HG03457 (cell line): ENCODE data around the gene CACNB2.

Source experiments
- ATAC-seq: cut with Tn5 transposase; IDR thresholded peaks from one replicate; pipeline ENCODE4 v1.9.1; 2021; ENCODE audit warnings: moderate number of reproducible peaks; ENCODE audit not compliant: unreplicated experiment

CACNB2 gene

DNA sequence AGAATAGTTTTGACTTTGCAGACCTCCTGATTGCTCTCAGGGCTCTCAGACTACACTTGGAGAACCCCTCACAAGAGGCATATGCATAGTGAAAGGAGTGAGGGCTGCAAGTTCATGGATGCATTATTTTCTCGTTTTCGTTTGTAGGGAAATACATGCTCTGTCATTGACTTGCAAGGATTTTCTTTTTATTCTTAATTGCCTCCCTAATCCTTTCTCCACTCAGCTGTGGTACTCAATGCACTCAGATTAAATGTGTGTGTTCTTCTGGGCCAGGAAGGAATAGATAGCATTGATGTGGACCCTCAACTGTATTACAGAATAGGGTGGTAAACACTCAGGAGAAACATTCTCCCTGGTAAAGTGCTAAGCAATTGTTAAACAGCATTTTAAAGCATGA lies 188.7 kb downstream of the CACNB2 start:
- no peak for ATAC-seq

DNA sequence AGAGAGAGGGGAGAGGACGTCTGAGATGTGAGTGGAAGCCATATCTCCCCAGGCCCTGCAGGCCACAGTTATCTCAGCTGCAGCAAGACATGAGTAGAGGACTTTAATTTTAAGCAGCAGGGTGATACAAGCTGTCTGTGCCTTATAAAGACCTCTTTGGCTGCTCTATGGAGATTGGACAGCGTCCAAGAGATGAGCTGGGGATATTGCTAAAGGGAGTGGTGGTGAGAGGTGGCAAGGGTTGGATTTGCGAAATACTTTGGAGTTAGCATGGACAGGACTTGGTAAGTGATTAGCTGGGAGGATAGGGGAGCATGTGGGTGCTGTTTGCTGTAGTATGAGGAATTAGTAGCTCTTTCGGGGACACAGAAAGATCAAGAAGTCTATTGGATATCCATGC lies 191.8 kb downstream of the CACNB2 start:
- no peak for ATAC-seq

DNA sequence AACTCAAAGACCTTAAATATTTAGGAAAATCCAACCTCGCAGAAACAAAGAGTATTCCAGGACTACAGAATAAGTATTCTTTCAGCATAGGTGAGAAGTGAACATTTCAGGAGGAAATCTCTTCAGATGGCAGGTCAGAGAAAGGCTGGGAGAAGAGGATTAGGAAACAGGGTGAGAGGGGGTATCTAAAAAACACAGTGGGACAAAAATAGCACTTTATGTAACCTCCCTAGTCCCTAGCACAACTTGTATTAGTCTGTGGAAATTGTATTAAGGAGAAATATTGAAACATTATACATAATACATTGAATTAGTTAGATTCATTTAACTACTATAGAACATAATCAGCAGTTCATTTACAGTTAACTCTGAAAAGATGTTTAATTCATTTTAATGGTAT lies 192.3 kb downstream of the CACNB2 start:
- no peak for ATAC-seq

DNA sequence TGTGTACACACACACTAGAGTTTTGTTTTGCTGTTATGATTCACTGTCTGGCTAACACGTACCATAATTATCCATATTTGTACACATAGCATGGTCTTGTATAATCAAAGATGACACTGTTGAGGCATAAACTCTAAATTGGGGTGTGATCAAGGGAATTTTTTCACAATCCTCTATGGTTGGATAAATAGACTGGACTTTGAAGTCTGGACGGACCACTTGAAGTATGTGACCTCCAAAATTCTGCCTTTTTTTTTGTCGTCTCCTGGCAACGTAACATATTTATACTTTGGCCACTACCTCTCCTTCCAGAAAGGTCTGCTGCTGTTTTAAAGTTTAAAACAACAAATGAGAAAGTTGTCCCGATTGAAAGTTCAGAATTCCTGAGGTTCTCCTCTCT lies 193.4 kb downstream of the CACNB2 start:
- ATAC-seq = no peak

DNA sequence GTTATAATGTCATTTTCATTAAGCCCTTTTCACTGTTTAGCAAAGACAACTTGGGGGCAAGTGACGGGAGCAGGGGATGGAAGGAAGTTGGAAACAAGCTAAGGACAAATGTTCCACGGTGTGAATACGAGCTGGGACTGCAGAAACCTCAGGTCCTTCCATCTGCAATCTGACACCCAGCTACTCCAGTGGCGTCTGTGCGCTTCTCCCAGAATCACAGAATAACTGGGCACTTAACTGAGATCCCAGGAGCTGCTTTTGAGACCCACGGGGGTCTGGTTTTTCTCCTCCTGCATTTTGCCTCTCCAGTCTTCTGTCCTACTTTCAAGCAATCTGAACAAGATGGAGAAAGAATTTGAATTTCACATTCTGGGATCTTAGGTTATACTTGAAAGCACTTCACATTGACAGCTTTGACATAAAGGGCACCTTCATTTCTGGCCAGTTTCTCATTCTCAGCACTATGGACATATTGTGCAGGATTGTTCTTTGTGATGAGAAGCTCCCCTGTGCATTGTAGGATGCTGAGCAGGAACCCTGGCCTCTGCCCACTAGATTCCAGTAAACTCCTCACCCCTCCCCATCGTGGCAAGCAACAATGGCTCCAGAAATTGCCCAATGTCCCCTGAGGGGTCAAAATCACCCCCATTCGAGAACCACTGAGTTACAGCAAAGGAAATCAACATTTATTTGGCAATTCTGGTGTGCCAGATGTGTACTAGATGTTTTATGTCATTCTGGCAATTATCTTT lies 194.1 kb downstream of the CACNB2 start:
- no peak for ATAC-seq

DNA sequence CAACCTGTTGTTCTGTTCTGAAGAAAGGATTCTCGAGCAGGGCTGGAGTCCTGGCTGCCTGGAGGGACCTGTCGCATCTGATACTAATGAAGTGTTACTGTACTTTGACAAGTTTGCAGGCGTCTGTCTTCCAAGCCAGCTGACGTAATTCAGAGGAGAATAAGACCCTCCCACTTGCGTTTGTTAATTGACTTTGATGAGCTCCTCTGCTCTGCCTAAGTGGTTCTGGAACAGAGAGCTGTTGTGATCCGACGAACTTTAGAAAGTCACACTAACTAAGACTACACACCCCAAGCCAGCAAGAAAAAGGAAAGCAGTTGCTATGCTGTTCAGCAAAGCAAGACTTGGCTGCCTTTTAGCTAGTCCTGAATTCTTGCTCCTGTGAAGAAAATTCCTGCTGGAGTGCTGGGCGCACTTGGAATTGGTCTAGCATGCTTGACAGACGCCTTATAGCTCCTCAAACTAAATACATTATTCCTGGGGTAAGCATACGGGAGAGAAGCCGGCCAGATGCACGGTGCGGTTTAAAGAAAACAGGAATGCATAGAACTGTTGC lies 200.3 kb downstream of the CACNB2 start:
- no peak for ATAC-seq

DNA sequence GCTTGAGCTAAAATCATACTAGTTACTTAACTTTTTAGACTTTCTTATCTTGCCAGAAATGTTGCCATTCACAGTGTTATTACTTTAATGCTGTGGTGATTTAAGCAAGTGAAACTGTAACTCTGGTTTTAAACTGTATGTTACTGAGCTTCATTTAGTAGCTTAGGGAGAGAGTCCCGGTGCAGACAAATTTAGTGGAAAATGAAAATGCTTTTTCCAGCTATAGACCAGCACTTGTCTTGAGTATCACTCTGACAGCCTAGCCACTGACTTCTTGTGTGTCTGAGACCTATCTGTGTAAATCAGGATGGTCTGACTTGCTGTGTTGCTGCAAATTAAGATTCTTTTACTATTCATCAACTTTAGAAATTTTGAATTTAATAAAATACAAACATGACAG lies 200.8 kb downstream of the CACNB2 start:
- ATAC-seq = no peak

DNA sequence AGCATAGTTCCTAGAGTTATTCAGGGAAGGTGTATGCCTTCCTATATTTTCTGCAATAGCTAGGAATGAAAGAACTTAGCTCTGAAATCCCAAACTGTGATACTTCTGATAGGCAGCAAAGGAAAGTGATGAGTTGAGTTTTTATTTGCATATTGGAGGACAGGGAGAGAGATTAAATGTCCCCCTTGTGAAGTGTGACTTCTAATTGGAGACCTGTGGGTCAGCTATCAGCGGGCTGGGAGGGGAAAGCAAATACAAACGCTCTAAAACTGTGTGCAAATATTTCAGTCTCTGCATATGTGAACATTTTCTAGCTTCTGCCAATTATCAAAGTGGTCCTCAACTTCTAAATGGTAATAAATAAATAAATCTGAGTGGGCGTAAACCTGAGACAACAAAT lies 203.3 kb downstream of the CACNB2 start:
- no peak for ATAC-seq

DNA sequence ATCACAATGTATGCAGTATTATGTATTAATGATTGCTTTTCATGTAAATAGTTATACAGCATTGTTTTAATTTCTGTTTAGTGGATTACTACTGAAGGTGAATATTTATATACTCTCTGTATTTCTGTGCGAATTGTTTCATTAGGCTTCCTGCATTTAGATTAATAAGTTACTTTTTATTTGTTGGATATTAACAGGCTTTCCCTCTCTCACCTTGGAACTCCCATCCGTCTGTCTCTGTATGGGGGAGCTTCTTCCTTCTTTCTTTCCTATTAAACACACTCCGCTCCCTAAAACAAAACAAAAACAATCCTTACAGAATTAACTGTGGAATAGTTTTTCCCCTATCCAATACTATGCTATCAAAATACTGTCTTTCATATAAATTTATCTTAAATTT lies 205.1 kb downstream of the CACNB2 start:
- ATAC-seq = no peak

DNA sequence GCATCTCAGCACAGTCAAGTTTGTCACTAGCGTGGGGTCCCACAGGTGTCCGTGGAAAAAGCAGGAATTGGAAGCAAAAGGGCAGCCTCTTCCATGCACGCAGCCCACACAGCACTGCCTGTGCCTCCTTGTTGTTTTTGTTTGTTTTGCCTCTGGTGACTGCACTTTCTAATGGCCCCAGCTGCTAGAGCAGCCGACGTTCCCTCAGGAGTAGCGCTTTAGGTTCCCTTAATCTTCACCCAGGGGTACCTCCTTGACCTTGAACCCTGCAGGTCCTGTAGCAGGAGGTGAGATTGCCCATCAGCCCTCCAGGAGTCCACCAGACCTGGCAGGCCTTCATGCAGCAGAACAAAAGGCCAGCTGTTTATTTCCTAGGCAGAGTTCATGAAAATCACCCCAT lies 210.1 kb downstream of the CACNB2 start:
- ATAC-seq = no peak

DNA sequence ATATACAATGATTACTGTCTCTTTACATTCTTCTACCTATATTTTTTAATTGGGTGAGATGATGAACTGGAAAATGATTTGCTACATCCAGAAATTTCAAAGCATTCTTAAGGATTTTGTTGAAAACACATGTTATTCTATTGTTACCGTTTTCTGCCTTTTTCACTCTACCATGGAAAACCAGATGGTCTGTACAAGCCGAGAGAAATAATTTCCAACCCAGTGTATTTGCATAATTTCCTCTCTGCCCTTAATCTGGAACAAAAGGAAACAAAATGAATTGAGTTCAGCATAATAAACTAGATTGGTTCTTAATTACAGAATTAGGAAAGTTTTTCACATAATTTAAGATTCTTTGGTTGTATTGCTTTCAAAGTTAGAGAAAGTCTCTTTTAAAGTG lies 211.2 kb downstream of the CACNB2 start:
- ATAC-seq = no peak

DNA sequence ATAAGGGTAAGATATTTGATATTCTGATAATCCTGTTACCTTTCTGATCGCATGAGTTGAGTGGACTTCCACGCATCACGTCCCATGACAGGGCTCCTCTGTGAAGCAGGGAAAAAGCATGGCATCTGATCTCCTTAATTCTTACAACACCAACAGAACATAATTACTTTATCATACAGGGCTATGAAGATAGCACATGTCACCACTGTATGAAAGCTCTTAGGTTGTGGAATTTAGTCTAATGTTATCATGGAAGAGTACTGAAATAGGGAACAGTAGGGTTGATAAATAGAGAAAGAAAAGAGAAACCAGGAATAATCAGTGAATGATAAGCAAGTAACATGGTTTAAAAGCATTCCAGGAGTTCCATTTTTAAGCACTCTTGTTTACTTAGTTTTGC lies 212.0 kb downstream of the CACNB2 start:
- no peak for ATAC-seq

DNA sequence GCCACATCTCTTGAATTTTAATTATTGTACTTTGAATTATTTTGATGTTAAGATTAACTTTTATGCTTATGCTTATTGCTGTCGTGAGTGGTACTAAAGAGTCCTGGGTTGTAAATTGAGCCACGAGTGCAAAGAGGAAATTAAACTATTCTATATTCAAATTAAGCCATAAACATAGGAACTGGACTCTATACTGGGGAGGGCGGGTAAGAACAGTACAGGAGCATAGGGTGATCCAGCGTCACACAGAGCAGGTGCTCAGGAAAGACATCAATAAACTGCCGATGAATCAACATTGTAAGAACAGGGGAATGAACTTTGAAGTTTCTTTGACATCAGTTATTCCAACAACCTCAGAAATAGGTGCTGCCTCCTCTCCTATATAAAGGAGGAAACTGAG lies 219.6 kb downstream of the CACNB2 start:
- ATAC-seq = no peak

DNA sequence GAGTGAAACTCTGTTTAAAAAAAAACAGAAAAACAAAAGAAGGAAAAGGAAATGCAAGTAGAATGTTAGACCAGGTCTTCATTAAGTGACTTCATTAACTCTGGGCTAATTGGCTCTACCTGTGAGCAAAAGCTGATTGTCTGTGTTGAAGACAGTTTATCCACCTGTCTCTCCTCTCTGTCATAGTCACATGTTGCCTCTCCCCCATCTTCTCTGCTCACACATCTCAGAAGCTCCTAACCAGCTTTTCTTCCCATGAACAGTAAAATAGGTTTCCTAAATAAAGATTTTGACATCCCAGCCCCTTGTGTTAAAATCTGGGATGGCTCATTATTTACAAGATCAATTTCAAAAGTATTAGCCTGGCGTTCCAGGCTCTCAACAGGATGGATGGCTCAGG lies 222.7 kb downstream of the CACNB2 start:
- ATAC-seq = no peak

DNA sequence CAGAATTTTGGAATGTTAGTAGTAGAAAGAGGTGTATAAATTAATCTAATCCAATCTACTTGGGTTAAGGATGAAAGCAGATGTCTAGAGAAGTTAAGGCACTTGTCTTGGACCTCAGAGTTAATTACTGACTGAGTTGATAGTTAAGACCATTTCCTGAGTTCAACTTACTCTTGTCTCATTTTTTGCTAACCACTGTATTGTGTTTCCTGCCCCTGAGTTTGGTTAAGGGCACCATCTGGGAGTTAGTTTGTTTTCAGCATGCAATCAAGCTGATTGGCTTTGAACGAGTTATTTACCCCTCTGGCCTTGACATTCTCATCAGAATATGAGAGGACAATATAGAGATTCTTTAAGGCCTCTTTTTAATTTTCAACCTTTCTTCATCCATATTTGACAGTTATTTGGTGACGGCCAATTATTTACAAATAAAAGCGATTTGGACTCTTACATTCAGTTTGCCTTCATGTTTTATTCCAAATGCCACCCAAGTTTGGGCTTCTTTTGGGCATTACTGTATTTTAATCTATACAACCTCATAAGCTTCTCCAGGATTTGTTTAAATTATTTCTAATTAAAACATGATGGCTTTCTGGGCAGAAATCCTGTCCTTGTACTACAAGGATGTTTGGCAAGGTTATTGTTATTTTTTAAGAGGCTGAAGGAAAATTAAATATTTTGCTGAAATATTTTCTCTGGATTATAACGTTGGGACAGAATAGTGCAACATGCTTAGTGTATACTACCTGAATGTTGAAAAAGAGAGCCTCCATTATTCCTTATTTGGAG lies 225.0 kb downstream of the CACNB2 start:
- ATAC-seq = no peak

DNA sequence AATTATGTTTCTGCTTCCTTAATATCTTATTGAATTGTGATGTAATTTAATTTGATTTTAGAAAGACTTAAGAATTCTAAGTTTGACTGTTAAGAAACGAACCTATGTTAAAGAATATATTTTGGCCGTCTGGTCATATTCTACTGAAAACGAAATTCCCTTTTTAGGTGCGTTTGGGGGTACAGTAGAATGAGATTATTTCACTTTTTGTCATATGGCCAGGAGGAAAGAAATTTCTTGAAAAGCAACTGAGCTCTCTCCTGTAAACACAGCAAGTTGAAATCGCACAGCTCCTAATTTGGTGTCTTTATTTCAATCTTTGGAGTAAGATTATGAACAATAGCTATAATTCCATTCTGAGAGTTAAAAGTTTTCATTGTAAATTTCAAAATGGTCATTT lies 227.6 kb downstream of the CACNB2 start:
- no peak for ATAC-seq

DNA sequence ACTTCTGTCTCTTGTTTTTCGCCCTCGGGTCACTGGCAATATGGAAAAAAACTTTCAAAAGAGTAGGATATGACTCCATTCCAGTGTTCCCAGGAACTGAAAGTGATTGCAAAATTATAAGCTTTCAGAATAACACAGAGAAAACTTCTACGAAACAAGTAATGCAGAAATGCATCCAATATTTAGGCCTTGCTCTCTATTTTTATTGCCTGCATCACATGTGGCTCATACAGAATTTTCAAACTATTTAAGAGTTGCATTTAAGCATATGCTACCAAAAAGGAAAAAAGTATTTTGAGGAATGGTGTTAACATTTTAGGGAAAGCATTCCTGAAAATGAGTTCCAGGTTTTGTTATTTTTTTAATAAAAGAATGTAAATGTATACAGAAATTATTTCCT lies 228.0 kb downstream of the CACNB2 start:
- no peak for ATAC-seq

DNA sequence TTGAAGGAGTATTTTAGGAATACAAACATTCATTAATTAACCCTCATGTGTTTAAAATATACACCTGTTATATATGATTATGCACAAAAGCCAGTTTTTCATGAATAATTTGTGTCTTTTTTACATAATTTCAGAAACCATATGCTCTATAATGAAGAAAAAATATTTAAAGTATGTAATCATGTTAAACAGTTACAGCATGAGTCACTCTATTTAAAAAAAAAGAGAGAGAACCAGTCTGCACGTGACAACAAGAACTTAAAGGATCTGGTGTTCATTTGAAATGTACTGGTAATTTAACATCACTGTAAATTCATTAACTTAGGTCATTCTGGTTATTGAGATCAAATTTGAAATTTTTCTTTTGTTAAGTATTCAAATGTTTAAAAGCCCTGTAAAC lies 228.5 kb downstream of the CACNB2 start:
- no peak for ATAC-seq

DNA sequence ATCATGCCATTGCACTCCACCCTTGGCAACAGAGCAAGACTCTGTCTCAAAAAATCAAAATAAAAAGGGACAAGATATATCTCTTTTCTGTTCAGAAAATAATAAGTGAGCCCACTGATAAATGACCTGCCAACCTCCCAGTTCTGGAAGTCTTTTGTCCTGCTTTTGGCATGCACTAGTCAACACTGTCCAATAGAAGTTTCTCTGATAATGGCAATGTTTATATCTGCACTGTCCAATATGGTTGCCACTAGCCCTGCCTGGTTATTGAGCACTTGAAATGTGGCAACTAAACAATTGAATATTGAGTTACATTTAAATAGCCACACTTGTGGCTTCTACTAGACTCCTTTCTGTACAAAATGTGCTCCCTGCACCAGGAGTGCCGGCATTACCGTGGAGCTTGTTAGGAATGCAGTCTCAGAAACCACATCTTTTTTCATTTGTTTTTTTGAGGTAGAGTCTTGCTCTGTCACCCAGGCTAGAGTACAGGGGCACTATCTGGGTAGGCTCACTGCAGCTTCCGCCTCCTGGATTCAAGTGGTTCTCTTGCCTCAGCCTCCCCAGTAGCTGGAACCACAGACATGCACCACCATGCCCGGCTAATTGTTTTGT lies 229.7 kb downstream of the CACNB2 start:
- ATAC-seq = no peak

DNA sequence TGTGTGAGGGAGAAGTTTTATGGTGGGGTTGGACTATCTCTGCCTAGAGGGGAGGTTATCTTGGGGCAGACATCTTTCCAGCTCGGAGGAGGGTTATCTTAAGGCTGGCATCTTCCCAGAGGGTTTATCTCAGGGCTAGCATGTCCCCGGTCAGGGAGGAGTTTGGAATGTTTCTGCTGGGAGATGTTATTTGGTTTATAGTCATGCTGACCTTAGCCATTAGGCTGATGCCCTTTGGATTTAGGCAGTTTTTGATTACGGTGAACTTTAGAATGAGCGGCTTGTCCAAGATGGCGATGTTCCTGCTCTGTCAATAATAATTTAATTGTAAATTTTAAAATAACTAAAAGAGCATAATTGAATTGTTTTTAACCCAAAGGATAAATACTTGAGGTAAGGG lies 236.4 kb downstream of the CACNB2 start:
- ATAC-seq = no peak

DNA sequence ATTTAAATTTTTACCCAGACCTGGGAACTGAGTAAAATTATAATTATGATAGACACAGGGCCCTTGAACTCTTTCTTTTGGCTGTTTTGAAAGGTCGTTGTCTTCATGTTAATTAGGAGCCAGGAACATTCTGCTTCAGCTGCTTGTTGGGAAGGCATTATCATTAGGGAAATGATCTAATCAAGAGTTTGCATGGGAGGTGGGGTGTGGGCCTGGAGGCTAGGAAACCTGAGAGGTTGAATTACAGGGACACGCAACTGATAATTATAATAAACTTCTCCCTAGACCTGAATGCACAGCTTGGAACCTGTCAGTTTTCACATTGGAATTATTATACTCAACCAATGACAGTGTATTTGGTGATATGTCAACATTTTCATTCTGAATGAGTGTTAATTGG lies 237.7 kb downstream of the CACNB2 start:
- ATAC-seq = no peak

DNA sequence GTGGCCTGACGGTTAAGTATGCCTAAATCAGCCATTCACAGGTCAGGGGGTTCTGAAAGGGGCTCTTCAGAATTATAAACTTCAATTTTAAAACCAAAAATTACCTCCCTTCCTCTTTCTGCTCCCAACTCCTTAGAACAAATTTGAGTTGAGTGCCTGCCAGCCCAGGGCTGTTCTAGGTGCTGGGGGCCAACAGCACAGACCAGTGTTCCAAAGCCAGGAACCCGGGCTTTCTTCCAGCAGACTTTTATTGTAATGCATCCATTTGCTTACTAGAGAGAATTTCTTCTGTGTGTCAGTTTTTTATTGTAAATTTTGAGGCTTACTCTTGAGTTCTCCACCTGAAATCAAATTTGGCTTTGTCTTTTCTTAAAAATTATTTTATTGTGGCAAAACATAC lies 238.5 kb downstream of the CACNB2 start:
- no peak for ATAC-seq
